Activated CD4-positive, alpha-beta T cell treated with anti-CD3 and anti-CD28 coated beads, Interleukin-2, amount 50 U/mL, for 48 hours (primary cell): ENCODE data around the gene C1orf167.
A peak's percentile ranks its signal among the peaks of the same experiment; 100 is the strongest.

Experiments used
- DNase-seq, 2 experiments: peaks; one replicate each; pipeline ENCODE4 v3.0.0-alpha.2; 2020

C1orf167 gene

DNA sequence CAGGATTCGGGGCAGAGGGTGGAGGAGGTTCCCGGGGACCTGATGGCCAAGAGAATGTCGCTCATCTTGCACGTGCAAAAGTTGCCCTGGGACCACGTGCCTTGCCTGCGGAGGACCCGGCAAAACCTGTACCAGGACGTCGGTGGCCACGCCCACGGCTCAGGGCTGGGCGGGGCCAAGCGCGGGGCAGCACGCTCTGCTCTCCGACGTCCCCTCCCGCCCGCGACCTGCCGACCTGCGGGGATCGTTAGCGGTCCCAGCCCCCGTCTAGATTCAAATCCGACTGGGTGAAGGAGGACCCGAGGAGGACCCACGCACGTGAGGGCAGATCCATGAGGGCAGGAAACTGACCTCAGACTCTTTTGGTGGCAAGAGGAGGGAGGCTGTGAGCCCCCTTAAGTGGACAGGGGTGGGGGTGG lies at the start of gene C1orf167:
Gene C1orf167, plus strand, starts transcription at position 206 of the 419 bp plus-strand sequence. CDS start 2,208 bp downstream, outside the sequence.
- DNase-seq: peak; percentile 20 to 35

DNA sequence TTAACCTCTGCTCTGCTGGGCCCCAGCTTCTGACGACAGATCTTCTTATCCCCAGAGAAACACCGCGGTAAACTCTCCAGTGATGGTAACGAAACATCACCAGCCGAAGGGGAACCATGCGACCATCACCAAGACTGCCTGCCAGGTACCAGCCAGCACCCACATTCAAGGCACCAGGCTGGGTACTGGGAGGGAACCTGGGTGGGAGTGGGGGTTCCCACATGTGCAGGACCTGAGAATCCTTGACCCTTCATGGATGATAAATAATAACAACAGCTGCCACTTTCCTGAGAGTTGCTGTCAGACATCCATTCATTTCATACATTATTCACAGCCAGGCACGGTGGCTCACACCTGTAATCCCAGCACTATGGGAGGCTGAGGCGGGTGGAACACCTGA lies 49.7 kb upstream of the C1orf167 start:
- DNase-seq: no peak

- no peak for DNase-seq
Observed at GRCh38 chr1:11713095-11713494, 48.9 kb upstream of the C1orf167 start.

- DNase-seq: no peak
Observed at GRCh38 chr1:11714831-11715575, 47.0 kb upstream of the C1orf167 start.

- peak; percentile 89 to 90 for DNase-seq
Observed at GRCh38 chr1:11719313-11720032, 42.5 kb upstream of the C1orf167 start.

DNA sequence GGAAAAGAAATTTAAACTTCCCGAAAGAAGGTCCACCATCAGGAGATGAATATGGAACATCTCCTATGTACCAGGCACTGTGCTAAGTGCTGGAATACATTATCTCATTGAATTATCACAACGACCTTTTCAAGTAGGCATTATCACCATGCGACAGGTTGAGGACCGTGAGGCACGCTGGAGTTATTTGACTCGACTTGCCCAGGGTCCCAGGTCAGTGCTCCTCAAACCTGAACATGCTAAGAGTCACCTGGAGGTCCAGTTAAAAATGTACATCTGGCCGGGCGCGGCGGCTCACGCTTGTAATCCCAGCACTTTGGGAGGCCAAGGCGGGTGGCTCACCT lies 42.0 kb upstream of the C1orf167 start:
- no peak for DNase-seq

- no peak for DNase-seq
Observed at GRCh38 chr1:11720525-11720924, 41.5 kb upstream of the C1orf167 start.

DNA sequence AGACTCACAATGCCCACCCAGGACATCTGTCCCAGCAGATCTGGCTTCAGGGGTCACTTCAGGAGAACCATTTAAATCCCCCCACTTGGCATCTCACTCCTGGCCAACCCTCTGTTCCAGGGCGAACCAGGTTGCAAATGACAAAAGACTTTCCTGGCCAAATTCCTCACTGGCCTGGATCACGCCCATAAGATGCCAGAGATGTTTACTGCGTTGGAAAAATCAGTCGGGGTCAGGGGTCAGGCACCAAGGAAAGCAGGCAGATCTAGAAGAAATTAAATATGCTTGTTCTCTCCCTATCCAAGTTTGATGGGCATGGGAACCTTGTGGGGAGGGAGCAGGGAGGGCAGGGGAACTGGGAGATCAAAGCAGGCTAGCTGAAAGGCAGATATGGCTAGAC lies 40.7 kb upstream of the C1orf167 start:
- no peak for DNase-seq

DNA sequence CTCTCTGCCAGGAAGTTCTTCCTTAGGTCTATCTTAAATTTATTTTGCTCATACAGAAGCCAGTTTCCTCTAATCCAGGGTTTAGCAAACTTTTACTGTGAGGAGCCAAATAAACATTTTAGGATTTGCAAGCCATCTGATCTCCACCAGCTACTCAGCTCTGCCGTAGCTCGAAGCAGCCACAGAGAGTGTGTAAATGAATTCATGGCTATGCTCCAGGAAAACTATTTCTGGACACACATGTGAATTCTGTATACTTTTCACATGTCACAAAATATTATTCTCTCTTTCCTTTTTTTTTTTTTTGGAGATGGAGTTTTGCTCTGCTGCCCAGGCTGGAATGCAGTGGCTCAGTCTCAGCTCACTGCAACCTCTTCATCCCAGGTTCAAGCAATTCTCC lies 39.5 kb upstream of the C1orf167 start:
- no peak for DNase-seq

DNA sequence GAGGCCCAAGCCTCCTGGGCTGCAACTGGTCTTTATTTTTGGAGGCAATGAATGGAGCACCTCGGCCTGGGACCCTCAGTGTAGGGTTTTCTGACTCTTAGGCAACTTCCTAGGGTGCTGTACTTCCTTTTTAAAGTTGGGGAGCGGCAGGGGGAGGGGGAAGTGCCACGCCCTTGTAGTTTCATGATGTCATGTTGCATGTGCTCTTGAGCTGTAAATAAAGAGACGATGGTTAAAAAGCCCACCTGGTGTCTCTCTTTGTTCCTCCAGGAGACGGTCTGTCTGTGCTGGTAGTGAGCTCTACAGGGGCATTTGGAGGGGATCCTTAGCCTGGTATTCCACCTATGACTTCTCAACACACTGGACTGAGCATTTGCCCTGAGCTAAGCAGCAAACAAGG lies 36.4 kb upstream of the C1orf167 start:
- no peak for DNase-seq

- DNase-seq: no peak
Observed at GRCh38 chr1:11727119-11727518, 34.9 kb upstream of the C1orf167 start.

- no peak for DNase-seq
Observed at GRCh38 chr1:11728126-11728806, 33.7 kb upstream of the C1orf167 start.

DNA sequence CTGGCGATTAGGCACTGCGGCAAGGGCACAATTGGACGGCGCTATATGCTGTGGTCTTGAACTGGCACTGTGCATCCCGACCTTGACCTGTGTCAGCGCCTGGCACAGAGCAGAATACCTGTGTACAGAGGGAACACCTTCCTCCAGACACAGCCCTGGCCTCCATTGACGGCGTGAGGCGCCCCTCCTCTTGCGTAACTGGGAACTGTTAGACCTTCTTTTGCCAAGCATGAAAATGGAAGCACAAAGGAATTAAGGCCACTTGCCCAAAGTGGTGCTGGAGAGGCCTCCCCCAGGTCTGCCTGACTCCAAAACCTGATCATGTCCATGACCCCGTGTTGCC lies 32.9 kb upstream of the C1orf167 start:
- no peak for DNase-seq

- no peak for DNase-seq
Observed at GRCh38 chr1:11729498-11730428, 32.2 kb upstream of the C1orf167 start.

- no peak for DNase-seq
Observed at GRCh38 chr1:11730429-11730891, 31.5 kb upstream of the C1orf167 start.

GRCh38 chr1:11731691-11732283 lies 30.2 kb upstream of the C1orf167 start:
- no peak for DNase-seq

DNA sequence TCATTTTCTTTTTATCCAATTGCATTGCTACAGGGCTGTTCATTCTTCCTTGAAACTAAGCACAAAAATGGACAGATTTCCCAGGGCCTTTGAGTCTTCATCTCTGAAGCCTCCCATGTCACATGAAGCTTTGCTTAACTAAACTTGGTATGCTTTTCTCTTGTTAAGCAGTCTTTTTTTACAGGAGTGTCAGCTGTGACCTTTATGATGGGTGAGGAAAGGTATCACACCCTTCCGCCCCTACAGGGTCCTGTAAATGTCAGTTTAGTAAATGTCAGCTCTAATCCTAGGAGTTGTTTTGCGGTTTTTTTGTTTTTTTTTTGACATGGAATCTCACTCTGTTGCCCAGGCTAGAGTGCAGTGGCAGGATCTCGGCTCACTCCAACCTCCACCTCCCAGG lies 28.7 kb upstream of the C1orf167 start:
- DNase-seq: no peak

DNA sequence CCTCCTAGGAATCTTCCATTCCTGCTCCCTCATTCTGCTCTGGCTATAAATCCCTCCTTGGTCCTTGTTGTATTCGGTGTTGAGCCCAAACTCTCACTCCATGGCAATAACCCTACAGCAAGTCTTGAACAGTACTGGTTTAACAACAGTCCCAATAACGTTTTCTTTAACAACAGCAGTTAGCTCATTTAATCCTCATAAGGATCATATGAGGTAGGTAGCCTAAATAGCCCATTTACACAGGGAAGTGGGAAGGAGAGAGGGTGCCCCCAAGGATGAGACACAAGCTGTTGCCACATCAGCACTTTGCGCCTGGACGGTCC lies 26.5 kb upstream of the C1orf167 start:
- no peak for DNase-seq

DNA sequence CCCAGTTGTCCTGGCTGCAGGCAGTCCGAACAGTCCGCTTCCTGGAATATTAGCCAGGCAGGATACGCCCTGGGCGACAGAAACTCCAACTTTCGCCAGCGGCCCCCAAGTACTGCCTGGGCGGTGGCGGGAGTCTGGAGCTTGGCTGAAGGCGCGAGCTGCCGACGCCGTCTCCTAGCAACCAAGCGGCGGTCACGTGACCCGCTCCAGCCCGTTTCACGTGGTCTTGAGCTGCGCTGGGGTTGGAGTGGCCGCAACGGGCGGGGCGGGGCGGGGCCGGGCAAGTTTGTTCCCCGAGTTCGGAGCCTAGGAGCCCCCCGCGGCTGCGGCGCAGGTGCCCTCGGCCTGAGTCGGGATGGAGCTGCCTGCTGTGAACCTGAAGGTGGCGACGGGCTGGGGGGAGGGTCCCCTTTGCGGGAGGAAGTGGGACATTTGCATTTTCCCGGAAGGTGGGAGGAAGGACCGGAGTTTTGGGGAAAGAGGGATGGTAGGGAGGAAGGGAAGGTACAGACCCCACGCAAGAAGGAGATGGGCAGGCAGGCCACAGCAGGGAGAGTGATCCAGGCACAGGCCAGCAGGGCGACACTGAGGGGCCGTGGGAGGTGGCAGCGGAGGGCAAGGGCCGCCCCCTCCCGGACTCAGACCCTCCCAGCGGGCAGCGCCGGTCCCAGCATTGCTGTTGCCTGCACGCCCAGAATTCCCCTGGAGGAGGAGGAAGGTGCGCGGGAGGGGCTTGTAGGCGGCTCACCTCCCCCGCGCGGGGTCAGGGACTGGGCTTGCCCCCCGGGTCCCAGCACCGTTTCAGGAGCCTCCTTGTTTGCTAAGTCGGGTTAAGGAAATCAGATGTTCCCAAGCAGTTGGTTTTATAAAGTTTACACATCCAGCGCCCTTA lies 25.9 kb upstream of the C1orf167 start, which contains the start of gene AGTRAP:
Gene AGTRAP, plus strand, starts transcription at position 283 of the 892 bp plus-strand sequence. Its CDS starts 73 bp downstream, at position 356.
- DNase-seq: peak; percentile 92 to 93

- peak; percentile 38 to 56 for DNase-seq
Observed at GRCh38 chr1:11736746-11737639, 25.0 kb upstream of the C1orf167 start.
